A673 (cell line): ENCODE results near the gene PSD2. TPM values are rescaled to one million over a fixed set of nuclear protein-coding genes. Genes with fewer than 3 reads are reported as not detected.

Experiments used
- BruUV-seq: library from RNA; stranded (reverse); fragments of 400-500 nt; replicated peaks from 2 replicates; lab custom pipeline; 2021; lab: Mats Ljungman, UMichigan
- CTCF ChIA-PET: fragments of 300-600 bp; sonication (Branson Sonifier 250); formaldehyde crosslinking; loops from one replicate; lab custom pipeline; 2022; ENCODE audit warnings: antibody characterized with exemption; lab: Charles Lee
- POLR2A ChIA-PET: fragments of 300-600 bp; sonication (Branson Sonifier 250); formaldehyde crosslinking; loops from one replicate; lab custom pipeline; 2022; ENCODE audit warnings: antibody characterized with exemption; ENCODE audit not compliant: low non-redundant PET; lab: Charles Lee
- DNase-seq: peaks from one replicate; pipeline ENCODE4 v3.0.0-alpha.2; 2015; ENCODE audit warnings: low spot score
- H3K27ac ChIP-seq: fragments of 200-600 bp; sonication (generic); 2 replicates; pipeline ENCODE4 v1.5.1; 2016; ENCODE audit warnings: mixed run types, low read depth, mild to moderate bottlenecking, mixed read lengths, antibody characterized with exemption, low read length; ENCODE audit not compliant: poor library complexity, severe bottlenecking
- H3K27me3 ChIP-seq: fragments of 200-600 bp; sonication (generic); replicated peaks from 2 replicates; pipeline ENCODE4 v1.6.1; 2017; ENCODE audit warnings: mixed run types, low read depth, mild to moderate bottlenecking, mixed read lengths, antibody characterized with exemption, low read length; ENCODE audit not compliant: insufficient read depth, poor library complexity
- H3K36me3 ChIP-seq: fragments of 200-600 bp; sonication (generic); 2 replicates; pipeline ENCODE4 v1.6.1; 2016; ENCODE audit warnings: mixed run types, mild to moderate bottlenecking, mixed read lengths, antibody characterized with exemption, low read length; ENCODE audit not compliant: insufficient read depth, poor library complexity, severe bottlenecking
- H3K4me1 ChIP-seq: fragments of 200-600 bp; sonication (generic); 2 replicates; pipeline ENCODE4 v1.6.1; 2017; ENCODE audit warnings: mixed run types, mild to moderate bottlenecking, mixed read lengths, antibody characterized with exemption, low read length; ENCODE audit not compliant: insufficient read depth, poor library complexity, severe bottlenecking
- H3K4me3 ChIP-seq: fragments of 200-600 bp; sonication (generic); 2 replicates; pipeline ENCODE4 v1.5.1; 2016; ENCODE audit warnings: low read depth, mixed run types, mild to moderate bottlenecking, mixed read lengths, low read length; ENCODE audit not compliant: poor library complexity, severe bottlenecking
- H3K9me3 ChIP-seq: fragments of 200-600 bp; sonication (generic); 2 replicates; pipeline ENCODE4 v1.6.1; 2016; ENCODE audit warnings: mixed run types, low read depth, mild to moderate bottlenecking, mixed read lengths, antibody characterized with exemption, low read length; ENCODE audit not compliant: poor library complexity, severe bottlenecking
- CTCF ChIP-seq: fragments of 300-800, 200-600 bp; sonication (generic); conservative IDR thresholded peaks from 2 replicates; pipeline ENCODE4 v1.5.1; 2017; ENCODE audit warnings: low read depth, mild to moderate bottlenecking, antibody characterized with exemption, low read length, moderate library complexity, mixed read lengths
- EZH2 ChIP-seq: fragments of 200-600 bp; sonication (generic); IDR thresholded peaks from 2 replicates; pipeline ENCODE4 v1.6.1; 2017; ENCODE audit warnings: borderline replicate concordance, low read depth, mild to moderate bottlenecking, mixed read lengths, antibody characterized with exemption, low read length; ENCODE audit not compliant: poor library complexity, severe bottlenecking
- intact Hi-C: fragments of 100-400 bp; cut with micrococcal nuclease; formaldehyde crosslinking; loops from one replicate; pipeline ENCODE4 v1.10.0; 2022; ENCODE audit not compliant: unreplicated experiment
- total RNA-seq: library from RNA; stranded (reverse); gene quantifications from 2 replicates; pipeline ENCODE4 v1.2.3, GENCODE V29; 2021

The PSD2 gene
- total RNA-seq, 1 experiment from 2014 or later: 0.26 TPM

DNA sequence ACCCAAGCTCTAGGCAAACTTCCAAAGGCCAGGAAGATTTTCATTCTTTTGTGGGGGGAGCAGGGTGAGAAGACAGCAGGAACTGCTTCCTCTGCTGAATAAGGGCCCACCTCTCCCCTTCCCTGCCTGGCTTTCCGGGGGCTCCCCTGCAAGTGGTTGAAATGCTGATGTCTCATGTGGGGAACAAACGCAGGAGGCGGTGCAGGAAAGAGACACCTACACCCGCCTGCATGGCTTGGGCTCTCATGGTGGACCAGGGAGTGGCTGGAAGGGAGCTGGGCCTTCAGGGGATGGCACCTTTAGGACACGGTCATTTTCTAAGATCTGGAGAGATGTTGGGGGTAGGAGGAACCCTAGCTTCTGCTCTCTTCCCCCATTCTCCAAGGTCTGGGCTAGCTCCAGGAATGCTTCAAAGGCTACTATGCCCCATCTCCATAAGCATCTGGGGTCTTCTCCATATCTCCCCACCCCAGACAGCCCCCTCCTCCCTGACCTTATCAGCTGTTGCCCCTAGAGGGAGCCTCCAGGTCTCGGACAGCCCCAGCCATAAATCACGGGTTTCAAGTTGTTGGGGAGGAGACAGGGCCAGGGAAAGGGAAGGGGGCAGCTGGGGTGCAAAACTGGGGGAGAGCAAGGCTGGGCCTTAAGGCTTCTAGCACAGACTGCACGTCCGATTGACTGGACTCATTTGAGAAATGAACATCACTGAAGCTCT lies 76.6 kb downstream of the PSD2 start:
- no peak for DNase-seq
- Histone ChIP-seq H3K9me3 (no peaks in the 10 kb centered on the region), H3K27me3 (no peaks in the 10 kb centered on the region), H3K36me3 (no peaks in the 10 kb centered on the region), H3K4me3 (no peak overlapping the region), H3K27ac (no peak overlapping the region), H3K4me1 (no peaks in the 10 kb centered on the region)
- CTCF ChIA-PET: no interaction called here
- POLR2A ChIA-PET: no interaction called here
- TF ChIP-seq EZH2 (no peak), CTCF (peak; percentile 21; the same call in 1 of the 2 replicates)
- no TSS peak for BruUV-seq
- intact Hi-C loops: no loop called here

DNA sequence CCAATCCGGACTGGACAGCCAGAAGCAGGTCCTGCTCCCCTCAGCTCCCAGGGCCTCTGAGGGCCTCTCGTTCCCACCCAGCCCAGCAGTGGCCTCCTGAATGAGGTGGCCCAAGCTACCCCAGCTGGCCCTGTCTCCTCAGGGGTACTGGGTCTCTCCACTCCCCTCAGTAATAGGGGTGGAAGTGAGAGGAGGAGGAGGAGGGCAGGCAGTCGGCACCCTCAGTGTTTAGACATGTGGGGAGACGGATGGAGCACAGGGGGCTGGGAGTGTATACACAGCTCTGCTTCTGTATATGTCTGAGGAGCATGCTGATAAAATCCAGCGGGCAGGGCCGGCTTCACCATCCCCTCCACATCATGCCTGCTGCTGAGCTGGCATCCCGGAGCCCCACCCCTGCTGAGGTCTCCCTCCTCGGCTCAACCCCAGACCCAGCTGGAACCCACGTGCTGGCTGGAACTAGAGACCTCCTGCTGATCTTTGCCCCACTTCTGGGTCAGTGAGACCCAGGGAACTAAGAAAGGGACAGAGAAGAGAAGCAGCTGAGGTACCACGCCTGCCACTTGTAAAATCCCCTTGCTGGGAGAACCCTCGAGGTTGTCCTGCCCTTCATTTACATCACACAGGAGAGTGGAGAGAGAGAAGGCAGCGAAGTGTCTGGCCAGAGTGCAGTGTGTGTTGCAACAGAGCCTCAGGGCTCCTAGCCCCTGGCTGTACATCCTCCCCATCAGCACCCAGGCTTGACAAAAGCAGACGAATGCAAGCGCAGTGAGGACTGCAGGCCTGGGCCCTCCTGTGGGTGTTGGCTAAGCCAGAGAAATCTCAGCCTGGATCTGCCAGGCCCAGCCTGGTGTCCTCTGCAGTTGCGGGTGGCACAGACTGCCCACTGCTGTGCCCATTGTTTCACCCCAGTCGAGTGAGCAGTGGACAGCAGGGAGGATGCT lies 77.5 kb downstream of the PSD2 start:
- no peaks in the 10 kb centered on the region for H3K9me3 ChIP-seq
- no peak for TF ChIP-seq CTCF
- TF ChIP-seq EZH2: no peak
- H3K27ac ChIP-seq: no peak overlapping the region
- no peak for DNase-seq
- H3K36me3 ChIP-seq: no peaks in the 10 kb centered on the region
- ChIA-PET CTCF (no interaction called here), POLR2A (no interaction called here)
- no TSS peak for BruUV-seq
- intact Hi-C loops: no loop called here
- no peaks in the 10 kb centered on the region for H3K27me3 ChIP-seq
- no peak overlapping the region for H3K4me3 ChIP-seq
- no peaks in the 10 kb centered on the region for H3K4me1 ChIP-seq

DNA sequence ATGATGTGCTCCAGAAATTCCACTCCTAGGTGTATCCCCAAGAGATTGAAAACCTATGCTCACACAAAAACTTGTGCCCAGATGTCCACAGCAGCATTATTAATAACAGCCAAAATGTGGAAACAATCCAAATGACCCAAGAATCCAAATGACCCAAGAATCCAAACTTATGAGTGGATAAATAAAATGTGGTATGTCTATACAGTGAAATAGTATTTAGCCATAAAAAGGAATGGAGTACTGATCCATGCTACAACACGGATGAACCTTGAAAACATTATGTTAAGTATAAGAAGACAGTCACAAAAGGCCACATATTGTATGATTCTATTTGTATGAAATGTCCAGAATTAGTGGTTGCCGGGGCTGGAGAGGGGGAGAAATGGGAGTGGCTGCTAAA lies 80.3 kb downstream of the PSD2 start:
- POLR2A ChIA-PET: no interaction called here
- DNase-seq: no peak
- intact Hi-C loops: no loop called here
- Histone ChIP-seq H3K27me3 (no peaks in the 10 kb centered on the region), H3K36me3 (no peaks in the 10 kb centered on the region), H3K27ac (no peak overlapping the region), H3K4me1 (no peaks in the 10 kb centered on the region), H3K4me3 (no peak overlapping the region), H3K9me3 (no peaks in the 10 kb centered on the region)
- CTCF ChIA-PET: interaction anchor here (0.6 kb wide), 1 partner anchor 275 kb away, joined by 3 read pairs; no protein-coding TSS in a partner anchor
- no TSS peak for BruUV-seq
- no peak for TF ChIP-seq CTCF
- TF ChIP-seq EZH2: no peak
